Measurements from ENCODE around the gene SDF4.

Gene SDF4

DNA sequence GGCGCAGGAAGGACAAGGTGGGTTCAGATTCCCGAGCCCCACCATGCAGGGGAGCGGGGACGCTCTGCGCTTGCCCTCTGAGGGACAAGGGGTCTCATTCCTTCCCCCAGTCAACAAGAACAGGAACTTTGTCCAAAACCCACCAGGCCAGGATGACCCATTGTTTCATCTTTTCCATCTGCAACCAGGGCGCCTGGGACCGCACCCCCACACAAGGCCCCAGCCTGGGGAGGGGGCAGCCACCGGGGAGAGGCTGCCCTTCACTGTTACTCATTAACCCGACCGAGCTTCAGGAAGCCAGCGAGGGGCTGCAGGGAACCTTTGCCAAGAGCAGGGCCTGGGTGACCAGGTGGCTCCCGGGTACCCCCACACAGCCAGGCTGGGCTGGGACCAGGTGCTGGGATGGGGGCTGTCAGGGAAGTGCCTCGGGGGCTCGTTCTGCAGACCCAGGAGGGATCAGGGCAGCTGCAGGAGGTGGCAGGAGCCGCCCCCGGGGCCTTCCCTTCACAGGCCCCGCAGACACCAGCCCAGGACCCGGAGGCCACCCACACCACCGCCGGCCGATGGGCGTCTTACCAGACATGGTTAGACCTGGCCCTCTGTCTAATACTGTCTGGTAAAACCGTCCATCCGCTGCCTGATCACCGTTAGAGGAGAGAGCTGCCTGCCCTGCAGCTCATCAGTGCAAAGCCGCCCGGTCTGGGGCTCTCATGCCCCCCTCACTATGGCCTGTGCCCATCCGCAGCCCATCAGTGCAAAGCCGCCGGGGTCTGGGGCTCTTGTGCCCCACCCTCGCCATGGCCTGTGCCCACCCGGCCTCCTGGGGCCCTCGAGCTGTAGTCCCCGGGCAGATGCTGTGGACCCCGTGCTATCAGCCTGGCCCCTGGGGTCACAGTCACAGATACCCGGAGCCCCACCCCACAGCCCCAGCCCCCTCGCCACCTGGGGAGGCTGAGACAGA is 63.1 kb downstream of the SDF4 start:
- H3K4me1 ChIP-seq (ENCODE audit: control insufficient read depth, insufficient read depth, low read length), result no peaks in the 10 kb centered on the region
- H3K36me3 ChIP-seq (ENCODE audit: control insufficient read depth, insufficient read depth, low read length, severe bottlenecking), result no peaks in the 10 kb centered on the region
- H3K9ac ChIP-seq (ENCODE audit: low read length), result no peak overlapping the region
- DNase-seq (ENCODE audit: low read depth), result no peak
- peaks cover 63% of the 10 kb centered on the region for H3K27me3 ChIP-seq (replicated peaks; ENCODE audit: control insufficient read depth, insufficient read depth, low read length)
- H3K4me3 ChIP-seq (ENCODE audit: low read length), result no peak overlapping the region
- H3K9me3 ChIP-seq (ENCODE audit: control insufficient read depth, low read length), result no peaks in the 10 kb centered on the region

DNA sequence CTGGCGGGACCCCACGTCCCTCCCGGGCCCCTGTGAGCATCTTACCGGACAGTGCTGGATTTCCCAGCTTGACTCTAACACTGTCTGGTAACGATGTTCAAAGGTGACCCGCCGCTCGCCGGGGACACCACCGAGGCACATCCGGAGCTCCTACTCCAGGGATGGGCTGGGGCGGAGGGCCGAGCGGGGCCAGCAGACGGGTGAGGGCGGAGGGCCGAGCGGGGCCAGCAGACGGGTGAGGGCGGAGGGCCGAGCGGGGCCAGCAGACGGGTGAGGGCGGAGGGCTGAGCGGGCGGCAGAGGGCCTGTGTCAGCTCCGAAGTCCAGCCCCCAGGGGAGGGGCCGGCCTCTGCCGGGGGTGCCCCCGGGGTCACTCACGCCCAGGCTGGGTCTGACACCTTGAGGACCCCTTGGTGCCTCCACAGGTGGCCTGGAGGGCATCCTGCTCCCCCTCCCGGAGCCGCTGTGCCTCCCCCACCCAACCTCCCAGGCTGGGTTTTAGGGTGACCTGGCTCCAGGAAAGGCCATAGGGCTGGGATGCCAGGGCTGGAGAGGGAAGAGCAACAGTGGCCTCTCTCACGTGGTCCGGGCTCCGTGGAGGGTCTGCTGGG is 63.9 kb downstream of the SDF4 start:
- Histone ChIP-seq H3K9ac (ENCODE audit: low read length) (no peak overlapping the region), H3K4me1 (ENCODE audit: control insufficient read depth, insufficient read depth, low read length) (no peaks in the 10 kb centered on the region), H3K36me3 (ENCODE audit: control insufficient read depth, insufficient read depth, low read length, severe bottlenecking) (no peaks in the 10 kb centered on the region), H3K27me3 (replicated peaks; ENCODE audit: control insufficient read depth, insufficient read depth, low read length) (peaks cover 55% of the 10 kb centered on the region), H3K9me3 (ENCODE audit: control insufficient read depth, low read length) (no peaks in the 10 kb centered on the region), H3K4me3 (ENCODE audit: low read length) (no peak overlapping the region)
- DNase-seq (ENCODE audit: low read depth), result no peak

- no peak overlapping the region for H3K4me3 ChIP-seq (ENCODE audit: low read length)
- no peaks in the 10 kb centered on the region for H3K9me3 ChIP-seq (ENCODE audit: control insufficient read depth, low read length)
- peaks cover 53% of the 10 kb centered on the region for H3K27me3 ChIP-seq (replicated peaks; ENCODE audit: control insufficient read depth, insufficient read depth, low read length)
- H3K36me3 ChIP-seq (ENCODE audit: control insufficient read depth, insufficient read depth, low read length, severe bottlenecking), result no peaks in the 10 kb centered on the region
- DNase-seq (ENCODE audit: low read depth), result no peak
- no peak overlapping the region for H3K9ac ChIP-seq (ENCODE audit: low read length)
- no peaks in the 10 kb centered on the region for H3K4me1 ChIP-seq (ENCODE audit: control insufficient read depth, insufficient read depth, low read length)
Observed at GRCh38 chr1:1167398-1167821, 64.4 kb downstream of the SDF4 start.
